HG02759 (cell line): ENCODE results near the gene ASTN1.

Experiments used
- ATAC-seq: cut with Tn5 transposase; IDR thresholded peaks from one replicate; pipeline ENCODE4 v1.9.1; 2021; ENCODE audit warnings: mild to moderate bottlenecking, moderate library complexity; ENCODE audit not compliant: unreplicated experiment

ASTN1 gene

DNA sequence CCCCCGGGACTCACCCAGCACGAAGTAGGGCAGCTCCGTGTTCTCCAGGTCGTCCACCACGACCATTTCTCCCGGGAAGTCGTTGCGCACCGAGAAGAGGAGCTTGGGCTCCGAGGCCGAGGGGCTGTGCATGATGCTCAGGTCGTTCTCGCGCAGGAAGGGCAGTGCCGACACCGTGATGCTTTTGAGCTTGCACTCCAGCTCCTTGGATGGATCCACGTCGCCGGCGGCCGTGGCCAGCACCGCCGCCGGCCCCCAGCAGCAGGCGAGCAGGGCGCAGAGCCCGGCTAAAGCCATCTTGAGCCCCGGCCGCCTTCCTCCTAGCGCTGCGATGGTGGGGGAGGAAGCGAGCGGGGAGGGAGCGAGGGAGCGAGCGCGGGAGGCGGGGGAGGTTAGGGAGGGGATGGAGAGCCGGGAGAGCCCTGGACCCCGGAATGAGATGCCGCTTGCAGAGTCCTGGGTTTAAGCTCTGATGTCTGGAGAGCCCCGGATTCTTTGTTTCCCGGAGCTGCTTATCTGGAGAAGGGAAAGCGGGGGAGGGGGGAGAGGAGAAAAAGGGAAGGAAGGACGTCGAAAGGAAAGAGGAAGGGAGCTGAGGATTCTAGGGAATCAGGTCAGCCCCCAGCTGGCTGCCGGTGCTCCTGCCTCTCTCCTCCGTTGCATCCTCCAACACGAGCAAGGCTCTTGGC is at the start of gene ASTN1:
TSS of gene ASTN1 (minus strand) at position 333 of the 689 bp plus-strand sequence. CDS start at position 297, 36 bp downstream.
- ATAC-seq = no peak

DNA sequence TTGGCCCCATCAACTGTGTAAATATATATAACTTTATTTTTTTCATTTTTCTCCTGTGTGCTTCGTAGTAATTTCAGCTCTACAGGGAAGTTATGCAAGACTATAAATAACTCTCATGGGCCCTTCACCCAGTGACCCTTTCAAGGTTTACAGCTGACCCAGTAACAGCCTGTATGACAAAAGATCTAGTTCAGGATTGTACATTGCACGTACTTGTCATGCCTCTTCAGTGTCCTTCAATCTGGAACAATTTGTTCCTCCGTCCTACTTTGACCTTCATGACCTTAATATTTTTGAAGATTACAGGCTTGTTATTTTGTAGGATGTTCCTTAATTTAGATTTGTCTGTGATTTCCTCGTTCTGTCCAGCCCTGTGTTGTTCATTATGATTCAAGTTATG is 46.7 kb upstream of the ASTN1 start:
- no peak for ATAC-seq

DNA sequence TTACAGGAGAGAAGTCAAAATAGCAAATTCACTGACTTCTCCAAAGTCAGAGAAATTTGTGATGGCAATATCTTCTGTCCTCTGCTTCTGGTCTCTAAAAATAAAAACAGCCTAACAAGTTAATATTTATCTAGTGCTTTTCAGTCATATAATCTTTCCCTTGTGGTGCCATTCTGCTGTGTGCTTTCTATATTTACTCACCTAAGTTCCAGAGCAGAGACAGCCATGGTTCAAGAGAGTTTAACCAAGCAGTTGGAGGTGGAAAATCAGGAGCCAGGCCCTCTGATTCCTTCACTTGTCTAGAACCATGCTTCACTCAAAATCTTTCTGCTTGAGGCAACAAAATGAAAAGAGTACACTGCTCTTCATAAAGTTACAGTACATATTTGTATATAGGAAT is 45.6 kb upstream of the ASTN1 start:
- ATAC-seq = no peak

DNA sequence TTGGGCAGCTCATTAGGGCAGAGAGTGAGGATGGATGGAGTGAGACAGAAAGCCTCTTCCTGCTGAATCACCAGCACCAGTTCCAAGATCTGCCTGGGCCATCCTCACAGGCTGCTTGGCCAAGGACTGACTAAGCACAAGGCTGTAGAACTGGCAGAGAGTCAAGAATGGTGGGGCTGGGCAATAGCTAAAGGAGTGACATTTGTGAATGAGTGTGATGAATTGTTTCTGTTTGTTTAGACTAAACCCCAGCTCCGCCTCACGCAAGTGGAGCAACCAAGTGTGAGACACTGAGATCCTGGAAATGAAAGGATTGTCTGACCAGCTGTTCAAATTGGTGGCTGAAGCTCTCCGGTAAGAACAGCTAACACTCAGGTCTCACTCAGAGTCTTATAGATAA is 44.8 kb upstream of the ASTN1 start:
- ATAC-seq = no peak

GRCh38 chr1:177208920-177209319 is 44.4 kb upstream of the ASTN1 start:
- no peak for ATAC-seq

- ATAC-seq = no peak
These were observed 42.4 kb upstream of the ASTN1 start for GRCh38 chr1:177206831-177207355.

GRCh38 chr1:177200290-177200689 is 35.8 kb upstream of the ASTN1 start:
- ATAC-seq = no peak

- ATAC-seq = no peak
These were observed 33.7 kb upstream of the ASTN1 start for GRCh38 chr1:177198243-177198642.

- no peak for ATAC-seq
These were observed 25.9 kb upstream of the ASTN1 start for GRCh38 chr1:177190308-177190970.

DNA sequence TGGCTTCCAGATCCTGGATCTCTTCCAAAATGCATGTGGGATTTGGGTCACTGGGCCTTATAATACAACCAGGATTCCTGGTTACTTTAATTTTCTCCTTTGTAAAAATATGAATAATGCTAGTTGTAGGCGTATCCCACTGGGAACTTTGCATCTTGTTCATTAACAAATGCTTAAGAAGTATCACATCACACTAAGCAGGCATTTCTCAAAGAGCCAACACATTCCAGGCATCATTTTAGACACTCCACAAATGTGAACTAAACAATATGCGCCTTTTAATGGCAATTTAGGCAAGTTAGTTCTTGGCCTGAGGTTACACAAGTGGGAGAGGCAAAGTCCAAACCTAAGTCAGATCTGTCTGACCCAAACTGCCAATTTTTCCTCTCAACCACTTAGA is 22.1 kb upstream of the ASTN1 start:
- ATAC-seq = no peak

DNA sequence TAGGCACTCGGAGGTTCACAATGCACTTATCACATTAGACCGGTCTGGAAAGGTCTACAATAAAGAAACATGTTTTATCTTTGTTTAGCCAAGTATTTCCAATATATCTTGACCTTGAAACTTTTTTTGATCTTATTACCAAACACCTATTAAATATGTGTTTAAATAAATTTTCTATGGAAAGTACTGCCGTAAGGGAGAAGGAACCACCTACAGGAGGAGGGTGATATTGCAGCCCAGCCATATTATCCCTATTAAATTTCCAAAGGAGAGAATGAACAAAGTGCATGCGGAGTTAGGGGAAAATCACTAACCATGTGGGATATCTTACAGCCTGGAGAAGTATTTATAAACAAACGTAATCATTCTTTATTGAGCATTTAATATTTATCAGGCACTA is 20.7 kb upstream of the ASTN1 start:
- ATAC-seq = no peak

DNA sequence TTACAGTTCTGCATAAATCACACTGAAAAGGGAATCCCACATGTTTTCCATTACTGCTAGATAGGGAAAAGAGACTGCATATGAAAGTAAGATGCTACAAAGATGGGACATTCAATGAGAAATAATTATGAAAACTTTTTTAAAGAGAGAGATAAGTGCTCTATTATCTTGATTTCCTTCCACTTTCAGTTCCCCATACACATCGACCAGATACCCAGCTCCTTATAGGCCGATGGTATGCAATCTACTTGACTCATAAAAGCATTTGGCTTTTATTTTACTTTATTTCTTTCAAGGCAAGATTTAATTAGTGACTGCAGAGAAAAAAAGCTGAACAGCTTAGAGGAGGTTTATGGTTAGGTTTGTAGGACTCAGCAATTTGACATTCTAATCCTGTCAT is 19.3 kb upstream of the ASTN1 start:
- ATAC-seq = no peak

GRCh38 chr1:177181631-177182291 is 17.2 kb upstream of the ASTN1 start:
- peak; percentile 97 for ATAC-seq

GRCh38 chr1:177181280-177181630 is 16.7 kb upstream of the ASTN1 start:
- peak; percentile 37 for ATAC-seq

GRCh38 chr1:177174921-177175634 is 10.6 kb upstream of the ASTN1 start:
- no peak for ATAC-seq

- ATAC-seq = no peak
These were observed 9.5 kb upstream of the ASTN1 start for GRCh38 chr1:177173976-177174375.

DNA sequence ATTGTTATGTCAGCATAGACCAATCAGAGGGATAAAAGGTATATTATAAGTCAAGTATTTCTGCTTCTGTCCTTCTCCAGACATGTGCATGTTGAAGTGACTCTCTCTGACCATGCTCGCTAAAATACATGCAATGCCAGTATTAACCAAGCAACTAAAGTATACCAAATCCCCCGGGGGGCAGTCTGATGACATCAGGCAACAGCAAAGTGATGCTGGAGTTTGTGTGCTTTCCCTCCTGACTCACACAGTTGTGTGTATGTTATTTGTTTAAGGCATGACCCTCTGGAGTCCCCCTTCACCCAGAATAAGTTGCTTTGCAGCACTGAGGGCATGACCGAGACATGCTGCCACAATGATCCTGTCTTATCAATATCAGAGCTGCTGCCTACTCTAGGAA is 8.4 kb upstream of the ASTN1 start:
- ATAC-seq = no peak

DNA sequence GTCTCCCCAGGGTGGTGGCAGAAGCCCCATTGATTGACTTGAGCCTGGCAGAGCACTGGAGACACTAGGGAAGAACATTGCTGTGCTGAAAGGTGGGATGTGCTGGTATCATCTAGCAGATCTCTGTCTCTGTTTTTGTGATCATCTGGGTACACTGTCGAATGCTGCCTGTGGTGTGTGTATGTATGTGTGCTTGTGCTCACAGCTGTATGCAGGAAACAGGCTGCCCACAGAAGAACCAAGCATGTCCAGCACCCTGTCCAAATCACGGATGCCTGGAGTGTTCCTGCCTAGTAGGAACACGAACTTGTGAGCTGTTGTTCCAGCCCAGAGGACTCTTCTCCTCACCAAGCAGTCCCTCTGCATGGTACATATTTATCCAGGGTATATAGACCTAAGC is 7.8 kb upstream of the ASTN1 start:
- ATAC-seq = no peak

- ATAC-seq = no peak
These were observed 7.1 kb upstream of the ASTN1 start for GRCh38 chr1:177171536-177172123.

- ATAC-seq = peak; percentile 84
These were observed 6.4 kb upstream of the ASTN1 start, which contains the start of gene BRINP2 for GRCh38 chr1:177170756-177171535. BRINP2 (plus strand) TSS chr1:177170958; CDS start chr1:177229877, 58,919 bp downstream.
